ENCODE data around the gene METTL14. TPM values are rescaled to one million over a fixed set of nuclear protein-coding genes. Genes with fewer than 3 reads are reported as not detected.
A peak's percentile ranks its signal among the peaks of the same experiment; 100 is the strongest.

METTL14 gene
- total RNA-seq, 1 donor from 2014 or later = 28.1 TPM

DNA sequence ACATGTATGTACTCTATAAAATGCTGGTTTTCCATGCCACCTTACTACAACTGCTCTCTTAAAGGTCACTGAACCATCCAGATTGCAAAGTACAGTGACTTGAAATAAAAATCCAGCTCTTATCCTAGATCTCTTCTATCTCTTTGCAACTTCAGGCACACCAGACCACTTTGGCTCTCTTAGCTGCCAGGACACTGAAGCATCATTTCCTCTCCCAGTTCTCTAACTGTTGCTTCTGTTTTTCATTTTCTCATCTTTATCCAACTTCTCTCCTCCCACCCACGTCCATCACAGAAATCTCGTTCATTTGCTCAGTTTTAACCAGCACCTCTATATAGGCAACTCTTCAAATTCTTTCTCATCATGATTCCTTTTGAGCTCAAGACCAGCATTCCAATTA lies 74.3 kb downstream of the METTL14 start:
- no peaks in the 10 kb centered on the region for H3K9me3 ChIP-seq (replicated peaks)
- TF ChIP-seq, protein P1, sequence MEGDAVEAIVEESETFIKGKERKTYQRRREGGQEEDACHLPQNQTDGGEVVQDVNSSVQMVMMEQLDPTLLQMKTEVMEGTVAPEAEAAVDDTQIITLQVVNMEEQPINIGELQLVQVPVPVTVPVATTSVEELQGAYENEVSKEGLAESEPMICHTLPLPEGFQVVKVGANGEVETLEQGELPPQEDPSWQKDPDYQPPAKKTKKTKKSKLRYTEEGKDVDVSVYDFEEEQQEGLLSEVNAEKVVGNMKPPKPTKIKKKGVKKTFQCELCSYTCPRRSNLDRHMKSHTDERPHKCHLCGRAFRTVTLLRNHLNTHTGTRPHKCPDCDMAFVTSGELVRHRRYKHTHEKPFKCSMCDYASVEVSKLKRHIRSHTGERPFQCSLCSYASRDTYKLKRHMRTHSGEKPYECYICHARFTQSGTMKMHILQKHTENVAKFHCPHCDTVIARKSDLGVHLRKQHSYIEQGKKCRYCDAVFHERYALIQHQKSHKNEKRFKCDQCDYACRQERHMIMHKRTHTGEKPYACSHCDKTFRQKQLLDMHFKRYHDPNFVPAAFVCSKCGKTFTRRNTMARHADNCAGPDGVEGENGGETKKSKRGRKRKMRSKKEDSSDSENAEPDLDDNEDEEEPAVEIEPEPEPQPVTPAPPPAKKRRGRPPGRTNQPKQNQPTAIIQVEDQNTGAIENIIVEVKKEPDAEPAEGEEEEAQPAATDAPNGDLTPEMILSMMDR (IDR thresholded peaks at IDR 0.05; ENCODE audit: borderline replicate concordance) = no peak
- peaks cover 18% of the 10 kb centered on the region for H3K36me3 ChIP-seq
- peak overlapping the region; percentile 89 for H3K27ac ChIP-seq (replicated peaks)
- H3K27me3 ChIP-seq (ENCODE audit: low read depth) = no peaks in the 10 kb centered on the region
- DNase-seq = no peak
- intact Hi-C loops (cut with micrococcal nuclease) = no loop called here
- H3K4me3 ChIP-seq = no peak overlapping the region
- peaks cover 100% of the 10 kb centered on the region for H3K4me1 ChIP-seq

DNA sequence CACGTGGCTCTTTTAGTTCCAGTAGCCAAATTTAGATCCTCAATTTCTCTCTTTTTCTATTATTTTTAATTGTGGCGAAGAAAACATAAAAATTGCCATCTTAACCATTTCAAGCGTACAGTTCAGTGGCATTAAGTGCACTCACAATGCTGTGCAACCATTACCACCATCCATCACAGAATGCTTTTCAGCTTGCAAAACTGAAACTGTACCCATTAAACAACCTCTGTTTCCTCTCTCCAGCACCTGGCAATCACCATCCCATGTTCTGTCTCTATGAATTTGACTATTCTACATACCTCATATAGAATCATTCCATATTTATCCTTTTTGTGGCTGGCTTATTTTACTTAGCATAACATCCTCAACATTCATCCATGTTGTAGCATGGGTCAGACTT lies 74.9 kb downstream of the METTL14 start:
- peak overlapping the region; percentile 89 for H3K27ac ChIP-seq (replicated peaks)
- TF ChIP-seq, protein P1 (IDR thresholded peaks at IDR 0.05; ENCODE audit: borderline replicate concordance) = no peak
- DNase-seq = no peak
- H3K36me3 ChIP-seq = peaks cover 18% of the 10 kb centered on the region
- H3K4me3 ChIP-seq = no peak overlapping the region
- H3K9me3 ChIP-seq (replicated peaks) = no peaks in the 10 kb centered on the region
- no peaks in the 10 kb centered on the region for H3K27me3 ChIP-seq (ENCODE audit: low read depth)
- H3K4me1 ChIP-seq = peaks cover 100% of the 10 kb centered on the region
- intact Hi-C loops (cut with micrococcal nuclease) = no loop called here

DNA sequence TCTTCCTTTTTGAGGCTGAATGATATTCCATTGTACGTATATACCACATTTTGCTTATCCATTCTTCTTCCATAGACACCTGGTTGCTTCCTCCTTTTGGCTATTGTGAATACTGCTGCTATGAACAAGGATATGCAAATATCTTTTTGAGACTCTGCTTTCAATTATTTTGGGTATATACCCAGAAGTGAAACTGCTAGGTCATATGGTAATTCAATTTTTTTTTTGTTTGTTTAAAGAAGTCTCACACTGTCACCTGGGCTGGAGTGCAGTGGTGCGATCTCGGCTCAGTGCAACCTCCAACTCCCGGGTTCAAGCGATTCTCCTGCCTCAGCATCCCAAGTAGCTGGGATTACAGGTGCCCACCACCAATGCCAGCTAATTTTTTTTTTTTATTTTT lies 75.3 kb downstream of the METTL14 start:
- DNase-seq = no peak
- intact Hi-C loops (cut with micrococcal nuclease) = no loop called here
- peaks cover 100% of the 10 kb centered on the region for H3K4me1 ChIP-seq
- H3K27me3 ChIP-seq (ENCODE audit: low read depth) = no peaks in the 10 kb centered on the region
- no peaks in the 10 kb centered on the region for H3K9me3 ChIP-seq (replicated peaks)
- no peak overlapping the region for H3K4me3 ChIP-seq
- peak overlapping the region; percentile 89 for H3K27ac ChIP-seq (replicated peaks)
- TF ChIP-seq, protein P1 (IDR thresholded peaks at IDR 0.05; ENCODE audit: borderline replicate concordance) = no peak
- H3K36me3 ChIP-seq = peaks cover 18% of the 10 kb centered on the region

DNA sequence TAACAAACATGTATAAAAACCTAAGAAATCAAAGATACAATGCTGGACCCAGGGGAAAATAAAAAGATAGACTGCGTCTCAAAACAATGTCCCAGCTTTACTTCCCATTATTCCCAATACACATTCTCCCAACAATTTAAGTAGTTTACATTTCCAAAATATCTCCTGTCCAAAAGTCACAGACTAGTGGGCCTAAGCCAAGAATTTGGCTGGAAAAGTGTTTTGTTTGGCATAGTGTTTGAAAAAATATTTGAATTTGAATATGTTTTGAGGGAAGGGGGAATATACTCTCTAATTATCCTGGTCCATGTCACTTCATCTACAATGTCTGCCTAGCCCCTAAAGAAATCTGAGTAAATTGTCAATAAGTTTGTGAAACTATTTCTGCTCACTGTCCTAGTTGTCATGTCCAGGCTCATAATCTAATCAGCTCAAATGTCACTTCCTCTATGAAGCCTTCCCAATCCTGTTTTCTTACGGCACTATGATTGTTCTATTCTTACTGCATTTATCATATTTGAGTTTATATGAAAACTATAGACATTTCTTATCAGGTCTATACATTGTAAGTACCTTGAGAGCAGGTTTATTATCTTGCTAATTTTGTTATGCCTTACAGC lies 76.3 kb downstream of the METTL14 start:
- intact Hi-C loops (cut with micrococcal nuclease) = no loop called here
- DNase-seq = no peak
- Histone ChIP-seq H3K9me3 (replicated peaks) (no peaks in the 10 kb centered on the region), H3K4me1 (peaks cover 100% of the 10 kb centered on the region), H3K27ac (replicated peaks) (peak overlapping the region; percentile 89), H3K4me3 (no peak overlapping the region), H3K36me3 (peaks cover 23% of the 10 kb centered on the region), H3K27me3 (ENCODE audit: low read depth) (no peaks in the 10 kb centered on the region)
- TF ChIP-seq, protein P1 (IDR thresholded peaks at IDR 0.05; ENCODE audit: borderline replicate concordance) = no peak

DNA sequence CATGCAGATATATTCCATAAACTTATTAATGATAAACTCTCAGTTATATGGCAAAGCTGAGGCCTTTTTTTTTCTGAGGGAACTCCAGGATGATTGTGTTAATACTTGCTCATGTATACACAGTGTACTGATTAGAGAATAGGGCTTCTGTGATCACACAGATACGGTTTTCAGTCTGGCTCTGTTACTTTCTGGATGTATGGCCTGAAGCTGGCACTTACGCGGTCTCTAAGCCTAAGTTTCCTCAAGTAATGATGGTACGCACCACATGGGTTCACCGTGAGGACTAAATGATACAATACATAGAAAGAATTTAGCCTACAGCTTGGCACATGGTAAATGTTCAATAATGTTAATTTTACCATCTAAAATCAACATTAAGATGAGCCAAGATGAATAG lies 77.0 kb downstream of the METTL14 start:
- Histone ChIP-seq H3K27ac (replicated peaks) (peak overlapping the region; percentile 89), H3K4me1 (peaks cover 99% of the 10 kb centered on the region), H3K36me3 (peaks cover 26% of the 10 kb centered on the region), H3K27me3 (ENCODE audit: low read depth) (no peaks in the 10 kb centered on the region), H3K4me3 (no peak overlapping the region), H3K9me3 (replicated peaks) (no peaks in the 10 kb centered on the region)
- intact Hi-C loops (cut with micrococcal nuclease) = no loop called here
- no peak for DNase-seq
- TF ChIP-seq, protein P1 (IDR thresholded peaks at IDR 0.05; ENCODE audit: borderline replicate concordance) = no peak
